Skeletal muscle satellite cell (primary cell): Measurements from ENCODE around the gene MICAL3.
"Not testable (repeated sequence)": the region's sequence is repeated elsewhere in the genome, so short reads cannot be mapped to it uniquely, and the experiment has no call there.

Experiments
- H3K27me3 ChIP-seq: 2 replicates; pipeline ENCODE4 v1.7.0; 2013; ENCODE audit warnings: low read length; ENCODE audit not compliant: control insufficient read depth, insufficient read depth
- H3K36me3 ChIP-seq: 2 replicates; pipeline ENCODE4 v1.7.0; 2013; ENCODE audit warnings: mild to moderate bottlenecking, control low read depth, low read length; ENCODE audit not compliant: insufficient read depth
- H3K4me1 ChIP-seq: 2 replicates; pipeline ENCODE4 v1.7.0; 2013; ENCODE audit warnings: low read length; ENCODE audit not compliant: control insufficient read depth, insufficient read depth
- H3K4me2 ChIP-seq: 2 replicates; pipeline ENCODE4 v1.7.0; 2013; ENCODE audit warnings: mild to moderate bottlenecking, low read length
- H3K4me3 ChIP-seq: 2 replicates; pipeline ENCODE4 v1.7.0; 2013; ENCODE audit warnings: low read length
- H3K9ac ChIP-seq: 2 replicates; pipeline ENCODE4 v1.7.0; 2013; ENCODE audit warnings: mild to moderate bottlenecking, low read depth, low read length, moderate library complexity
- H3K9me3 ChIP-seq: replicated peaks from 2 replicates; pipeline ENCODE4 v1.7.0; 2013; ENCODE audit warnings: mild to moderate bottlenecking, control low read depth, low read length

MICAL3 gene

GRCh38 chr22:17883356-17883755 lies 141.0 kb downstream of the MICAL3 start:
- H3K9me3 ChIP-seq: no peaks in the 10 kb centered on the region
- no peak overlapping the region for H3K9ac ChIP-seq
- peaks cover 40% of the 10 kb centered on the region for H3K36me3 ChIP-seq
- H3K4me1 ChIP-seq: no peaks in the 10 kb centered on the region
- no peaks in the 10 kb centered on the region for H3K27me3 ChIP-seq
- no peak overlapping the region for H3K4me2 ChIP-seq
- H3K4me3 ChIP-seq: no peak overlapping the region

GRCh38 chr22:17882727-17883126 lies 141.6 kb downstream of the MICAL3 start:
- Histone ChIP-seq H3K4me1 (no peaks in the 10 kb centered on the region), H3K9ac (no peak overlapping the region), H3K4me3 (no peak overlapping the region), H3K9me3 (no peaks in the 10 kb centered on the region), H3K36me3 (peaks cover 34% of the 10 kb centered on the region), H3K4me2 (no peak overlapping the region), H3K27me3 (no peaks in the 10 kb centered on the region)

GRCh38 chr22:17882162-17882561 lies 142.2 kb downstream of the MICAL3 start:
- H3K4me1 ChIP-seq: no peaks in the 10 kb centered on the region
- H3K27me3 ChIP-seq: no peaks in the 10 kb centered on the region
- H3K9ac ChIP-seq: no peak overlapping the region
- peaks cover 28% of the 10 kb centered on the region for H3K36me3 ChIP-seq
- no peak overlapping the region for H3K4me2 ChIP-seq
- no peaks in the 10 kb centered on the region for H3K9me3 ChIP-seq
- no peak overlapping the region for H3K4me3 ChIP-seq

DNA sequence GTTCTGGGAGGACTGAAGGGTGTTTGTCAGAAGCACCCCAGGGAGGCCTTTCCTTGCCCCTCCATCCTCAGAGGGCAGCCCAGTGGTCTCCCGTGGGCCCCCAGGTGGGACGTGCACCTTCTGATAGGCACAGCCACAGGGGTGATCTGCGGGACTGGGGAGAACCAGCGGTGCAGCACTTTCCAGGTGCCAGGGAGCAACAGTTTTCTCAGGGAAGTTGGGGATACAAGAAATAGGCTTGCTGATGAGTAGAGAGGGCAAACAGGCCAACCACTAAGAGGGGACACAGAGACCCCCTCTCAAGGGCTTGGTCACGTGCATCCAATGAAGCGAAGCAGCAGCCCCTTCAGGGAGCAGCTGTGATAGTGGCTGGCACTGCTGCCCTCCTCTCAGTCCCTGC lies 143.0 kb downstream of the MICAL3 start:
- peaks cover 26% of the 10 kb centered on the region for H3K36me3 ChIP-seq

DNA sequence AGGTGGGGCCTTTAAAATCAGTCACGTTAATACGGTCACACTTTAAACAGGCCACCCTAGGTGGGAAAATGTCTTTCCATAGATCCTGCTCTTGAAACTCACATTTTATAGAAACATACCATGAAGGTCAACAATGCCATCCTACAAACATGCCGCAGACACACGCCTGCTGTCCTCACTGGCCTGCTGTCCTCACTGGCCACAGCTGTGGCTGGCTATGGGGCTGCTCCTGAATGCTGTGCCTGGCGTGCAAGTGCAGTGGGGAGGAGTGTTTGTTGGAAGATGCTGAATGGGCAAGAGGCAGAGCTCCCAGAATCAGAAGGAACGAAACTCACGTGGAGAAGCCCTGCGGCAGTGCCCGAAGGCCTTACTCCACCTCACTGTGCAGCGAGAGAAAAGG lies 143.9 kb downstream of the MICAL3 start:
- Histone ChIP-seq H3K4me1 (no peaks in the 10 kb centered on the region), H3K27me3 (no peaks in the 10 kb centered on the region), H3K9me3 (no peaks in the 10 kb centered on the region), H3K4me3 (no peak overlapping the region), H3K9ac (no peak overlapping the region), H3K4me2 (no peak overlapping the region), H3K36me3 (peaks cover 19% of the 10 kb centered on the region)

More for the DNA sequence above, 143.0 kb downstream of the MICAL3 start:
- Histone ChIP-seq H3K9me3 (no peaks in the 10 kb centered on the region), H3K4me2 (no peak overlapping the region), H3K27me3 (no peaks in the 10 kb centered on the region), H3K4me3 (no peak overlapping the region), H3K4me1 (no peaks in the 10 kb centered on the region), H3K9ac (no peak overlapping the region)

DNA sequence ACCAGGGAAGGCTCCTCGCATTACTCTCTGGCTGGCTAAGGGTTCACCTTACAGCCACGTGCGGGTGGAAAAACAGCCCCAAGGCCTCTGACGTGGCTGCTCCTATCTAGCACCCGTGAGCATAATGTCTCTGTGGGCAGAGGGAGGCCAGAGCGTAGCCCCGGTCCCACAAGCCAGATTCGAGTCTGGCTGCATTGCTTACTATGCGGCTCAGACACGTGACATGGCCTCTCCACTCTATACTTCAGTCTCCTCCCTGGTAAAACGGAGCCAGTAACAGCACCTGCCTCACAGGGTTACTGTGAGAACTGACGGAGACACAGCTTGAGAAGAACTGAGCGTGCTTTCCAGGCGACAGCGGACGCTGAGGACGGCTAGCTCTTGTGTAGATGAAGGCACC lies 144.3 kb downstream of the MICAL3 start:
- no peaks in the 10 kb centered on the region for H3K27me3 ChIP-seq
- H3K9me3 ChIP-seq: no peaks in the 10 kb centered on the region
- no peaks in the 10 kb centered on the region for H3K4me1 ChIP-seq
- no peak overlapping the region for H3K9ac ChIP-seq
- H3K4me3 ChIP-seq: no peak overlapping the region
- peaks cover 17% of the 10 kb centered on the region for H3K36me3 ChIP-seq
- no peak overlapping the region for H3K4me2 ChIP-seq

DNA sequence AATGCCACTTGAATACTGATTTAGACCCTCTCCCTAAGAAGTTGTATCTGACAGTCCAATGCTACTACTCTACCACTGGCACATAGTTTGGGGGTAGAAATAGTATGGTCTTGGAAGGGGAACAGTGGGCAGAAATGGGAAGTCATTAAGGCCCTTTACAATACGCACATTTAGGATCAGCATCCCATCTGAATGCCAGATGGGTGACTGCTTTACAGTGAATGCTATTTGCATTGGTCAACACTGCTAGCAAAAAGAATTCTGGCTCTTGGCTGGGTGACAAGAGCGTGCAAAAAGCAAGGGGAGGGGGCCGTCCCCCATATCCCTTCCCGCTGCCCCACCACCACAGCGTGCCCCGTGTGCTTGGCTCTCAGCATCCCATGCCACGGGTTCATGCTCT lies 145.4 kb downstream of the MICAL3 start:
- Histone ChIP-seq H3K36me3 (peaks cover 23% of the 10 kb centered on the region), H3K4me1 (no peaks in the 10 kb centered on the region), H3K4me2 (no peak overlapping the region), H3K9ac (no peak overlapping the region), H3K9me3 (no peaks in the 10 kb centered on the region), H3K27me3 (no peaks in the 10 kb centered on the region), H3K4me3 (no peak overlapping the region)

DNA sequence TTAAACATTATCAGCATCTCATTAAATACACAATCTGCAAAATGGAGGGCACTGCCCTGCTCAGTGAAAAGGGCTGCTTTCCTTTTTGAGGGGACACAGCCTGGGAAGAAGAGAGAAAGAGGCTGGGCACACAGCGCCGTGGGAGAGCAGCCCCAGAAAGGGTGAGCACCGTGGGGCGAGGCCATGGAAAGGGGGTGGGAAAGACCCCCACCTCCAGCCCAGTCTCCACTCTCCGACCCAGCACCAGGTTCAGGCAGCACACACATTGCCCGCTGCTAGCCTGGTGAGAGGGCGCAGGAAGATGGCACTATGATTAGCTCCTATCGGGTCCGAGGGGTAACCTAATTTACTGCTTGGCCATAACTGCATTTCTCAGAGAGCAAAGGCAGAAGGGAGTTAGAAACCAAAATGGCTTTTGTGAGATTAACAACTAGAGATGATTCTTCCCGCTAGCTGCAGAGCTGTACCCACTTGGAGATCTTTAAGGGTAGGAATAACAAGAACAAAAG lies 146.1 kb downstream of the MICAL3 start:
- peaks cover 30% of the 10 kb centered on the region for H3K36me3 ChIP-seq
- H3K9me3 ChIP-seq: no peaks in the 10 kb centered on the region
- H3K9ac ChIP-seq: no peak overlapping the region
- no peaks in the 10 kb centered on the region for H3K27me3 ChIP-seq
- no peak overlapping the region for H3K4me2 ChIP-seq
- H3K4me1 ChIP-seq: no peaks in the 10 kb centered on the region
- H3K4me3 ChIP-seq: no peak overlapping the region

GRCh38 chr22:17876878-17877855 lies 147.2 kb downstream of the MICAL3 start:
- not testable (repeated sequence) for H3K9ac ChIP-seq, H3K4me2 ChIP-seq, H3K4me3 ChIP-seq, H3K9me3 ChIP-seq, H3K27me3 ChIP-seq, H3K4me1 ChIP-seq
- peaks cover 40% of the 10 kb centered on the region for H3K36me3 ChIP-seq

- peaks cover 48% of the 10 kb centered on the region for H3K36me3 ChIP-seq
- H3K9me3 ChIP-seq: no peaks in the 10 kb centered on the region
- H3K9ac ChIP-seq: no peak overlapping the region
- H3K4me3 ChIP-seq: no peak overlapping the region
- H3K4me1 ChIP-seq: no peaks in the 10 kb centered on the region
- no peak overlapping the region for H3K4me2 ChIP-seq
- H3K27me3 ChIP-seq: no peaks in the 10 kb centered on the region
Observed at GRCh38 chr22:17876306-17876831, 148.0 kb downstream of the MICAL3 start.

DNA sequence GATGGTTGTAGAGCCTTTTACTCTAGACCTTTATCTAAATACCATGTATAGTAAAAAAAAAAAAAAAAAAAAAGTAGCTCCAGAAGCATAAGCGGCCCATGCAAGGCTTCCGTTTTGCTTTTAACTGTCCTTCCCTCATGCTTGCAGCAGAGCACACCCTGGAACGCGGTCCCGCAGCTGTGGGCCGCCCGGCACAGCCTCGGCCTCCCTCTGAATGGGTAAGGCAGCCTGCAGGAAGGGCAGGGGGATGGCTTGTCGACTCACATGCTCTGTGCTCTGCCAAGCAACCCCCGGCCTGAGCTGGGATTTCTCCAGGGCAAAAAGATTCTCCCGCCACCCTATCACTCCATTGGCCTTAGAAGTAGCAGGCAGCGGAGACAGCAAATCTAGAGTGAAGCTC lies 148.7 kb downstream of the MICAL3 start:
- H3K36me3 ChIP-seq: peaks cover 47% of the 10 kb centered on the region

More for the DNA sequence above, 148.7 kb downstream of the MICAL3 start:
- H3K4me3 ChIP-seq: no peak overlapping the region
- H3K4me2 ChIP-seq: no peak overlapping the region
- H3K27me3 ChIP-seq: no peaks in the 10 kb centered on the region
- no peaks in the 10 kb centered on the region for H3K4me1 ChIP-seq
- no peak overlapping the region for H3K9ac ChIP-seq
- no peaks in the 10 kb centered on the region for H3K9me3 ChIP-seq
